GM15510 (cell line): ENCODE results near the gene FNDC11.

Source experiments
- POLR2A ChIP-seq: IDR thresholded peaks from 3 replicates; pipeline ENCODE4 v1.6.1; 2011; ENCODE audit warnings: borderline replicate concordance; ENCODE audit not compliant: insufficient read length; ENCODE audit errors: extremely low read depth

Gene FNDC11

DNA sequence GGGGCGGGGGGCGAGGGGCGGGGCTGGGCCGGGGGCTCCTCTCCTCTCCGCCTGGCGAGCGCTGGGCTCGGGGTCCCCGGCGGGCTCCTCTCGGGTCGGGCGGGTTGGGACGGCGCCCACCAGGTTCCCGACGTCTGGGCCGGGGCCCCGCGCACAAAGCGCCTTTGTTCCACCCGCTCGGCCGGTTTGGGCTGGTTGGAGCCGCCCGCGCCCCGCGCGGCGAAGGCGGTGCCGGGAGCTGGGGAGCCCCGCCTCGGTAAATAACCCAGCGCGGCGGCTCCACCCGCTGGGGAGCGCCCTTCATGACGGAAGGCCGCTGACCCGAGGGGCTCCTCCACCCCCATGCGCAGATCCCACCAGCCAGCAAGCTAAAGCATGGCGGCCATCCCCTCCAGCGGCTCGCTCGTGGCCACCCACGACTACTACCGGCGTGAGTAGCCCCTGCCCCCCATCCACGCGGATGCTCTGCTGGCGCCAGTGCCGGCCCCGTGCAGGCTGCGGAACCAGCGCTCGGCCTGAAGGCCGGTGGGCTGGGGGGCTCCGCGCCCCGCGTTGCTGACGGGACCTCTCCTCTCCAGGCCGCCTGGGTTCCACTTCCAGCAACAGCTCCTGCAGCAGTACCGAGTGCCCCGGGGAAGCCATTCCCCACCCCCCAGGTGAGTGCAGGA lies 32.9 kb upstream of the FNDC11 start:
- no peak for TF ChIP-seq POLR2A

DNA sequence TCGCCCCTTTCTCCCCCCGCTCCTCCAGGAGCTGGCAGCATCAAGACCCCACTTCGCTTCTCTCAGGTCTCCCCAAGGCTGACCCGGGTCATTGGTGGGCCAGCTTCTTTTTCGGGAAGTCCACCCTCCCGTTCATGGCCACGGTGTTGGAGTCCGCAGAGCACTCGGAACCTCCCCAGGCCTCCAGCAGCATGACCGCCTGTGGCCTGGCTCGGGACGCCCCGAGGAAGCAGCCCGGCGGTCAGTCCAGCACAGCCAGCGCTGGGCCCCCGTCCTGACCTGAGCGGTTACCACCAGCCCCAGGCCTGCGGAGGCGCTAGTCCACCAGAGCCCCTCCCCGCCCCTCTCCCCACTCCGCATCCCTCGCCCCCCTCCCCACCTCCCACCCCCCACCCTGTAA lies 32.4 kb upstream of the FNDC11 start:
- no peak for TF ChIP-seq POLR2A

DNA sequence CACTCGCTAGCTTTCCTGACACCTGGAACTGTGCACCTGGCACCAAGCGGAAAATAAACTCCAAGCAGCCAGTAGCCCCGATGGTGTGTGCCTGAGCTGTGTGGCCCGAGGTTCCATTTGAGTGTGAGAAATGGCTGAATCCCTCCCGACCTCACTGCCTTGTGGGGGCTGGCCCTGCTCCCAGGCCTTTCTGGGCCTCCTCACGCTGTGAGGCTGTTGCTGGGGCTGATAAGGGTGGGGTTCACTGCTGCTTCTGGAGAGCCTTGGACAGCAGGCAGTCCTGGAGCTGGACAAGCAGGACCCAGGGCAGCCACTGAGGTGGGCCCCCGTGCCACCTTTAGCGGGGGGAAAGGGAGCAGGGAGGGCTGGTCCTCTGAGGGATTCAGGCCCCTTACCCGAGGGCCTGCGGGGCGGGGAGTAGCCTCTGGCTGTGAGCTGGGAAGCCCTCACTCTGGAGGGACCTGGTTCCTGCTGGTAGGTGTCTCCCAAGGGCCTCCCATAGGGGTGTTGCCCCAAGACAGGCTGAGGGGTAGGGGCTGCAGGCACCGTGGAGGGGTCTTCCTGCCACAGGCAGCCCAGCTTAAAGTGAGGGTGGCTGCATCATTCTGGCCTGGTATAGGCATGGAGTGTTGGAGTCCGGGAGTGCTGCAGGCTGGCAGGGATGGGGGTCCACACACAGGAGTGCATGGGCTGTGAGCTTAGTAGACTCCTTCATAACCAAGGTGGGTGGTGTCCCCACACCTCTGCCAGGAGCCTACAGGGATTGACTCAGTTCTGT lies 31.7 kb upstream of the FNDC11 start:
- no peak for TF ChIP-seq POLR2A

DNA sequence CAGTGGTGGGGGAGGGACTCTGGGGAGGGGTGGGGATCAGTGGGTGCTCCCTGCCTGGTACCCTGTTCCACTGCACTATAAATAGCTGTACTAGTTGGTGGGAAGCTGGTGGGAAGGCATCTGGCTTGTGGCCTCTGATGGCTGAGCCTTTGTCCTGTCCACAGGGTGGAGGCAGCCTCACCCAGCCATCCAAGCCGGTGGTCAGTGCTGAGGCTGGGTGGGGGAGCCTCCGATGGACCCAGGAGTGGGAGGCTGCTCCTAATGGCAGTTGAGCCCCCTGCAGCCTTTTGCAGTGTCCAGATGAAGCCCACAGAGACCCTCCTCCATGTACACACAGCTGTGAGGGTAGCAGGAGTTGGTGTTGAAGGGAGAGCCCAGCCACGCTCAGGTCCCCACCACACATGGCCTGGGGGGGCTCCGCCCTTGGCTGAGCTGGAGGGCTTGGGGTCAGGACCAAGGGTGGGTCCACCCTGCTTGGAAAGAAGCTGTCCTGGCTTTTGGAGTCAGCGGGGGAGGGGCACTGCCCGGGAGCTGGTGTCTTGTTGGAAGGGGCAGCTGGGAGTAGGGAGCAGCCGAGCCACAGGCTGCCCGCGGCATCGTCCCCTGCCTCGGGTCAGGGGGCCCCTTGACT lies 30.9 kb upstream of the FNDC11 start:
- TF ChIP-seq POLR2A, result no peak

DNA sequence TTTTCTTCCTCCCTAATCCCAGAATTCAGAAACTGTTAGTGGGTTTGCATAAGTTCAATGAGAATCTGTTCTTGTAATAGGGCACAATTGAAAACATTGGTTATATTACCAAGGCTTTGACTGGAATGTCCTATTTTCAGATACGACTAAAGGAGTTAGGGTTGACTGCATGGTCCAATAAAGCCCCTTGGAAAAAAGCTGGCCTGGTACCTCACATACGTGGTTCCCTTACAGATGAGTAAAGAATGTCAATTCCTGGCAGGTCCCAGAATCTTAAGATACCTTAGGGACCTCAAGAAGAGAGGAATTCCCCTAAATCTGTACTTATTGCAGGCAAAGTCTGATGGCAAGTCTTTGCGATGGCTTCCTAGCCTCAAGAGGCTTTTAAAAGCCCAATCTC lies 28.8 kb upstream of the FNDC11 start:
- no peak for TF ChIP-seq POLR2A

DNA sequence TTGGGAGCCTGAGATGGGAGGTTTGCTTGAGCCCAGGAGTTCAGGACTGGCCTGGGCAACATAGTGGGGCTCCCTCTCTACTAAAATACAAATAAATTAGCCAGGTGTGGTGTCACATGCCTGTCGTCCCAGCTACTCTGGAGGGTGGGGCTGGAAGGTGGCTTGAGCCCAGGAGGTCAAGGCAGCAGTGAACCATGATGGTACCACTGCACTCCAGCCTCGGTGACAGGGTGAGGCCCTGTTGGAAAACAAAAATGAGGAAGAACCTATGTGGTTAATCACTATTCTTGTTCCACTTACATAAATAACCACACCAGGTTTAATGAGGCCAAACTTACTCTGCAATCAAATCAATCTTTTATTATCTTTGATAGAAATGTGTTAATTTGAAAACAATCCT lies 28.0 kb upstream of the FNDC11 start:
- no peak for TF ChIP-seq POLR2A

DNA sequence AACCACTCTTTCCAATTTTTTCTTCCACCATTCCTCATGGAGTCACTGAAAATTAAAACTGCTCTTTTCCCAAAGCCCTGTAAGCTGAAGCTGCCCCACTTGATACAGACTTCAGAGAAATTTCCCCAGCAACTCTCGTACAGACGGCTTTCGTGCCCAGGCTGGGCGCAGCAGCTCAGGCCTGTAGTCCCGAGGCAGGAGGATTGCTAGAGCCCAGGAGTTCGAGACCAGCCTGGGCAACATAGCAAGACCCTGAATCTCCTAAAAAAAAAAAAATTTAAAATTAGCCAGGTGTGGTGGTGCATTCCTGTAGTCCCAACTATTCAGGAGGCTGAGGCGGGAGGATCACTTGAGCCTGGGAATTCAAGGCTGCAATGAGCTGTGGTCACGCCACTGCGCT lies 26.8 kb upstream of the FNDC11 start:
- TF ChIP-seq POLR2A, result no peak

DNA sequence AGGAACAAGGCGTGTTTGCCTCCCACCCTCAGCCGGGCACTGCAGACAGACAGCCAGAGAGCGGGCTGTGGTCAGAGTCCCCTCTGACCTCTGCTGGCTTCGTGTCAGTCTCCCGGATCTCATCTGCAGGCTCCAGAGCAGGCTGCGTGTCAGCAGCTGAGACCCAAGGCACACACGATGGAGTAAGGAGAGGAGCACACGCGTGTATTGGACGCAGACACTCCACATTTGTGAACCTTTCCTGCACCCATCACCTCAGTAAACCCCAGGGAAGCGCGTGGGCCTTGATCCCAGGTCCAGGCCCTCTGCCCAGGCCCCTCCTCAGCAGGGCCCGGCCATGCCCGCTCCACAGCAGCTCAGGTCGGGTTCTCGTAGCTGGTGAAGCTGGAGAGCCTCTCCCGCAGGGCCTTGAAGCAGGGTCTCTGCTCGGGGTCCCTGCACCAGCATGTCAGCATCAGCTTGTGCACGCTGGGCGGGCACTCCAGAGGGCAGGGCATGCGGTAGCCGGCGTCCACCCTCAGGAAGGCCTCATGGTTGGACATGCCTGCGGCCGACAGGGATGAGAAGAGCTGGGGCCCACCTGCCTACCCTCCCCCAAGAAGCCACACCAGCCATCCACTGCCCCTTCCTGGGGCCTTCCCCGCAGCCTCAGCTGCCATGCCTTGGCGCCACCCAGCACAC lies 24.6 kb upstream of the FNDC11 start:
- no peak for TF ChIP-seq POLR2A

DNA sequence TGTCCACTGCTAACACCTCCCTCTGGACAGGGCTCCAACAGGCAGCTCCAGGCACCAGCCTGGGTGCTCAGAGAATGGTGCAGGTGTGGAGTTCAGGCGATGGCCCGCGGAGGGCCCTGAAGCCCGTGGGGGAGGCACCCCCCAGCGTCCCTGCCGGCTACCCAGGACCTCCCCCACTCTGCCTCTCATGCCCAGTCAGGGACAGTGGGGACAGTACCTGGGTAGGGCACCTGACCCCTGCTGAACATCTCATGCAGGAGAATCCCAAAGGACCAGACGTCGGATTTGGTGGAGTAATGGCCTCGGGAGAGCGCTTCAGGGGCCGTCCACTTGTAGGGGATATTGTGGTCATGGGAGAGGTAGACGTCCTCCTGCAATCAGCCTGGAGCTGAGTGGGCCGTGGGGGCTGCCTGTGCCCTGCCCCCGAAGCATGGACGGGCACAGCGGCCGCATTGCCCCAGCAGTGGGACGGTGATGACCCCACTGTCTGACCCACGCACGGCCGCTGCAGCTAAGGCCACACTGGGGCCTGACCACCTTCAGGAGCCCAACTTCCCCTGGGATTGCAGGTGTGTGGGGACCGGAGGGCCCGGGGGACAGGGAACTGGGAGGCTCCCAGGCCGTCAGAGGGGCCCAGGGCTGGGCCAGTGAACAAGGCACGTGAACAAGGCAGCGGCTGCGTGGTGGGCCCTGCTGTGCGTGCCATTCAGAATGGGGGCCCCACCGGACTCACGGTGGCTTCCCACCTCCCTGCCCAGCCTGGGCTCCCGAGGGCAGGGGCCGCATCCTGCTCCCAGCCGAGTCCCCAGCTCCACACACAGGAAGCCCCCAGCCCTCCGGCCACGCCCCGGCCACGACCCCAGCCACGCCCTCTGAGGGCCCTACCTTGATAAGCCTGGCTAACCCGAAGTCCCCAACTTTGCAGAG lies 23.8 kb upstream of the FNDC11 start:
- TF ChIP-seq POLR2A, result no peak

DNA sequence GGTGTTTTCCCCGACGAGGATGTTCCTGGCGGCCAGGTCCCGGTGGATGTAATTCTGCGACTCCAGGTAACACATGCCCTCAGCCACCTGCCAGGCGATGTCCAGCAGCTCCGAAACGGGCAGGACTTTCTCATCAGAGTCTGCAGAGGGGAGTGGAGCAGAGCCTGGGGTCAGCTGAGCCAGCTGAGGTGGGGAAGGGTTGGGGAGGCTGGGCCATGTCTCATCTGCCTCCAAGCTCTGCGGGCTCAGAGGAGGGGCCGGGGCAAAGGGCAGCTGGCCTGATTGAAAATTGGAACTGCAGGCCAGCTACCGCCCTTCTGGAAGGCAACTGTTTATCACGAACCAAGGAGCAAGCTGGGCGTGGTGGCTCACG lies 23.2 kb upstream of the FNDC11 start:
- TF ChIP-seq POLR2A, result no peak

DNA sequence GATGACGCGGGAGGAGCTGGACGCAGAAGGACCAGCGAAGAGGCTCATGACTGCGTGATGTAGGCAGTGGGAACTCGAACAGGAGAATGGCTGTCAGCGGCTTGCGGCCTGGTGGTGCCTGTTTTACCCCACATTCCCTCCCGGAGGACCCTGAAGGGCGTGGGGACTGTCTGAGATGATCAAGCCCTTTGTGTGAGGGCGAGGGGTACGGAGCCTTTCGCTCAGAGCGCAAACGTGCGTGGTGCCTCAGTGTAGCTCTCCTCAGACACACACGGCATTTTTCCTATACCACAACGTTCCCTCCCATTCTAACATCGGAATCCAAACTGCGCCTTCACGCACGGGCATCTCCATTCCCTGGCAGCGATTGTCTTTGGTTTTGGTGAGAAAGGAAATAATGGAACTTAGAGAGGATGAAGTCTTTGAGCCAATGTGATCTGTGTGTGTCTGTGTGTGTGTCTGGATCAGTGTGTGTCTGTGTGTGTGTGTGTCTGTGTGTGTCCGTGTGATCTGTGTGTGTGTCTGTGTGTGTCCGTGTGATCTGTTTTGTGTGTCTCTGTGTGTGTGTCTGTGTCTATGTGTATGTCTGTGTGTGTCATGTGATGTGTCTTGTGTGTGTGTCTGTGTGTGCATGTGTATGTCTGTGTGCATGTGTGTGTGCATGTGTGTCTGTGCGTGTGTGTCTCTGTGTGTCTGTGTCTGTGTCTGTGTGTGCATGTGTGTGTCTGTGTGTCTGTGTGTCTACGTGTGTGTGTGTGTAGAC lies 22.1 kb upstream of the FNDC11 start:
- TF ChIP-seq POLR2A, result no peak

DNA sequence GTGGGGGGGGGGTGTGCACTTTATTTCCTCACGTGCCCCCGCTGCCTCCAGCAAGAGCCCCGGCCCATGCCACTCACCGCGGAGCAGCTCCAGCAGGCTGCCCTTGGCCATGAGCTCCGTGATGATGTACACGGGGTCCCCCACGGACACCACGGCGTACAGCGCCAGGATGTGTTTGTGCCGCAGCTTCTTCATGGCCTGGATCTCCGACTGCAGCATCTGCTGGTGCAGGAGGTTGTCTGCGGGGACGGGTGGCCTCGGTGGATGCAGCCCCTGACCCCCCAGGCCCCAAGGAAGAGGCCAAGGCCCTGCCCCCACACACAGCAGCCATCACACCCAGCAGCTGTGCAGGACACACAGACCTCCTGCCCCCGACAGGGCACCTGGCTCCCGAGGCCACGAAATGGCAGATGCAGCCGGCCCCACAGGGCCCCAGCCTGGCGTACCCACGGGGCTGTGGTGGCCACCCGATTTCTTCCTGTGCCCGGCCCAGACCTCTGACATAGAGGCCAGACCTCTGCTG lies 21.4 kb upstream of the FNDC11 start:
- TF ChIP-seq POLR2A, result no peak

DNA sequence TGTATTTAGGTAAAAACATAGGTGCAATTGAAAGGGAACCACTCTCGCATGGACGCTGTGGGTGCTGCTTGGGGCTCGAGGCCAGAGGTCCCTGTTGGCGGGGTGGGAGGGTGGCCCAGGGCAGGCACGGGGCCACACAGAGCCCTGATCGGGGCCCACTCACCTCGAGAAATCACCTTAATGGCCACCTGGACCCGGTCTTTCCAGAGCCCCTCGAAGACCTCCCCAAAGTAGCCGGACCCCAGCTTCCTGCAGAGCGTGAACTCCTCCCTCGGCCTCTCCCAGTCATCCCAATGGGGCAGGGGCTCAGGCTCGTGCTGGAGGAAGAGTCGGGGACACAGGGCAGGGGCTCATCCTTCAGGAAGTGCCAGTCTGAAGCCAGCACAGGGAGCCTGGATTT lies 20.6 kb upstream of the FNDC11 start:
- TF ChIP-seq POLR2A, result no peak
